ENCODE measurements around the gene OR52H1. TPM values are rescaled to one million over a fixed set of nuclear protein-coding genes. Genes with fewer than 3 reads are reported as not detected.

Gene OR52H1
- total and polyA plus RNA-seq, 2 donors (not counting 3 experiments of a cell fraction or from before 2014, with no cell fraction given): 0.33 TPM; not detected in 1

- H3K9me3 ChIP-seq (replicated peaks; ENCODE audit: control insufficient read depth, insufficient read depth, low read length): no peaks in the 10 kb centered on the region
- TF ChIP-seq JUN (IDR thresholded peaks at IDR 0.05; ENCODE audit: borderline replicate concordance, insufficient read depth, insufficient read length, low read depth): no peak
- TF ChIP-seq POLR2AphosphoS5 (IDR thresholded peaks at IDR 0.05; ENCODE audit: insufficient read depth, low read depth, low read length): no peak
- TF ChIP-seq MAX (IDR thresholded peaks at IDR 0.05; ENCODE audit: insufficient read depth, insufficient read length): no peak
- no peak for TF ChIP-seq MYC (IDR thresholded peaks at IDR 0.05; ENCODE audit: low read depth, low read length)
- TF ChIP-seq GATA2 (IDR thresholded peaks at IDR 0.05; ENCODE audit: insufficient read depth, insufficient read length, low read depth, low read length): no peak
- CTCF ChIA-PET: no interaction called here
- H4K20me1 ChIP-seq (replicated peaks; ENCODE audit: control insufficient read depth, extremely low read depth, insufficient read depth, low read length): no peaks in the 10 kb centered on the region
- H3K9me1 ChIP-seq (replicated peaks; ENCODE audit: control insufficient read depth, extremely low read depth, insufficient read depth, low read length): no peaks in the 10 kb centered on the region
- no peaks in the 10 kb centered on the region for H3K79me2 ChIP-seq (ENCODE audit: control insufficient read depth, insufficient read depth, low read length)
- no peaks in the 10 kb centered on the region for H3K27me3 ChIP-seq (ENCODE audit: control insufficient read depth in 2 of 2, insufficient read depth in 2 of 2, low read length in 2 of 2)
- H3K4me1 ChIP-seq (ENCODE audit: control insufficient read depth, extremely low read depth, insufficient read depth, low read length): no peaks in the 10 kb centered on the region
- no TSS peak for BruUV-seq (replicated peaks)
- dilution Hi-C loops (cut with MboI; ENCODE audit: extremely low pct_ligation_motif_present, low sequenced_read_pairs) (no loop called here), intact Hi-C loops (cut with micrococcal nuclease) (no loop called here)
- no peak overlapping the region for H2AFZ ChIP-seq (ENCODE audit: low read depth, low read length)
- FAIRE-seq (no peak), DNase-seq (ENCODE audit: low read depth, low spot score) (no peak)
- H3K4me2 ChIP-seq (ENCODE audit: insufficient read depth, low read length): no peak overlapping the region
- no peak overlapping the region for H3K27ac ChIP-seq (ENCODE audit: insufficient read depth, low read depth, low read length)
- H3K4me3 ChIP-seq (replicated peaks in 1 of 3; ENCODE audit: insufficient read depth in 1 of 3, low read depth in 1 of 3, low read length in 3 of 3): no peak overlapping the region
- POLR2A ChIA-PET: no interaction called here
- H3K9ac ChIP-seq (replicated peaks; ENCODE audit: extremely low read depth, insufficient read depth, low read length): no peak overlapping the region
- no peaks in the 10 kb centered on the region for H3K36me3 ChIP-seq (ENCODE audit: control insufficient read depth in 2 of 2, extremely low read depth in 1 of 2, insufficient read depth in 2 of 2, low read length in 2 of 2)
Observed at GRCh38 chr11:5528495-5528894, 19.8 kb downstream of the OR52H1 start.

GRCh38 chr11:5527716-5528115, 20.6 kb downstream of the OR52H1 start:
- TF ChIP-seq MYC (IDR thresholded peaks at IDR 0.05; ENCODE audit: low read depth, low read length): no peak
- TF ChIP-seq FOS (IDR thresholded peaks at IDR 0.05; ENCODE audit: borderline replicate concordance, insufficient read depth, low read length): no peak
- TF ChIP-seq EZH2 (IDR thresholded peaks at IDR 0.05; ENCODE audit: borderline replicate concordance, low read depth, low read length, severe bottlenecking): no peak
- TF ChIP-seq POLR2A (IDR thresholded peaks at IDR 0.05; ENCODE audit: low read depth, low read length): no peak
- TF ChIP-seq CTCF (IDR thresholded peaks at IDR 0.05; ENCODE audit: extremely low read depth in 1 of 2, insufficient read depth in 1 of 2, low read depth in 1 of 2, low read length in 2 of 2): no peak
- no peak for TF ChIP-seq MAX (IDR thresholded peaks at IDR 0.05; ENCODE audit: insufficient read depth, insufficient read length)
- no peak for TF ChIP-seq POLR2AphosphoS5 (IDR thresholded peaks at IDR 0.05; ENCODE audit: insufficient read depth, low read depth, low read length)
- TF ChIP-seq JUN (IDR thresholded peaks at IDR 0.05; ENCODE audit: borderline replicate concordance, insufficient read depth, insufficient read length, low read depth): no peak
- no peak for TF ChIP-seq GATA2 (IDR thresholded peaks at IDR 0.05; ENCODE audit: insufficient read depth, insufficient read length, low read depth, low read length)
- dilution Hi-C loops (cut with MboI; ENCODE audit: extremely low pct_ligation_motif_present, low sequenced_read_pairs): no loop called here

More at GRCh38 chr11:5527716-5528115, 20.6 kb downstream of the OR52H1 start:
- Histone ChIP-seq H3K27me3 (ENCODE audit: control insufficient read depth in 2 of 2, insufficient read depth in 2 of 2, low read length in 2 of 2) (no peaks in the 10 kb centered on the region), H3K36me3 (ENCODE audit: control insufficient read depth in 2 of 2, extremely low read depth in 1 of 2, insufficient read depth in 2 of 2, low read length in 2 of 2) (no peaks in the 10 kb centered on the region), H3K9ac (replicated peaks; ENCODE audit: extremely low read depth, insufficient read depth, low read length) (no peak overlapping the region), H3K27ac (ENCODE audit: insufficient read depth, low read depth, low read length) (no peak overlapping the region), H3K4me1 (ENCODE audit: control insufficient read depth, extremely low read depth, insufficient read depth, low read length) (no peaks in the 10 kb centered on the region), H3K9me1 (replicated peaks; ENCODE audit: control insufficient read depth, extremely low read depth, insufficient read depth, low read length) (no peaks in the 10 kb centered on the region), H3K9me3 (replicated peaks; ENCODE audit: control insufficient read depth, insufficient read depth, low read length) (no peaks in the 10 kb centered on the region), H4K20me1 (replicated peaks; ENCODE audit: control insufficient read depth, extremely low read depth, insufficient read depth, low read length) (no peaks in the 10 kb centered on the region), H2AFZ (ENCODE audit: low read depth, low read length) (no peak overlapping the region), H3K4me2 (ENCODE audit: insufficient read depth, low read length) (no peak overlapping the region), H3K4me3 (replicated peaks in 1 of 3; ENCODE audit: insufficient read depth in 1 of 3, low read depth in 1 of 3, low read length in 3 of 3) (no peak overlapping the region), H3K79me2 (ENCODE audit: control insufficient read depth, insufficient read depth, low read length) (no peaks in the 10 kb centered on the region)
- intact Hi-C loops (cut with micrococcal nuclease): no loop called here
- ChIA-PET POLR2A (no interaction called here), CTCF (no interaction called here)
- FAIRE-seq: no peak
- DNase-seq (ENCODE audit: low read depth, low spot score): no peak
- BruUV-seq (replicated peaks): no TSS peak
